ENCODE results near the gene PLOD2. TPM values are rescaled to one million over a fixed set of nuclear protein-coding genes. Genes with fewer than 3 reads are reported as not detected.

The PLOD2 gene
- total RNA-seq, 1 donor = 345 TPM

DNA sequence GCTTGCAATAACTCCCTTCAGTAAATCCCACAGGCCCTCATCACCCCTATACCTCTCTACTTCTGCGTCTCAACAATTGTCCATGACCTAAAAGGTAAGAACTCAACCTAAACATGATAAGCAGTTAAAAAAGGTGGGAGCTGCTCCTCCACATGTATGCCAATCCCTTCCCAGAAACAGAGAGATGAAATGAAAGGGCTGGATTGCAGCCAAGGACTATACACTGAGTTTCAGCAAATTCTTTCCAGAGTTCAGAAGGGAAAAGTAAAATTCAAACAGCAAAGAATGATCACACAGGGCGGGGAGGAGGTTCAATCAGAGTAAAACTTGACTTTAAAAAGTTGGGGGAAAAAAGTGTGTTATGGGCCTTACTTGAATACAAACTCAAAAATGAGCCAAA lies 27.5 kb downstream of the PLOD2 start:
- no peak for DNase-seq (ENCODE audit: insufficient read length, low spot score, missing footprints)
- H3K36me3 ChIP-seq (ENCODE audit: insufficient read depth, low read length) = peaks cover 16% of the 10 kb centered on the region

DNA sequence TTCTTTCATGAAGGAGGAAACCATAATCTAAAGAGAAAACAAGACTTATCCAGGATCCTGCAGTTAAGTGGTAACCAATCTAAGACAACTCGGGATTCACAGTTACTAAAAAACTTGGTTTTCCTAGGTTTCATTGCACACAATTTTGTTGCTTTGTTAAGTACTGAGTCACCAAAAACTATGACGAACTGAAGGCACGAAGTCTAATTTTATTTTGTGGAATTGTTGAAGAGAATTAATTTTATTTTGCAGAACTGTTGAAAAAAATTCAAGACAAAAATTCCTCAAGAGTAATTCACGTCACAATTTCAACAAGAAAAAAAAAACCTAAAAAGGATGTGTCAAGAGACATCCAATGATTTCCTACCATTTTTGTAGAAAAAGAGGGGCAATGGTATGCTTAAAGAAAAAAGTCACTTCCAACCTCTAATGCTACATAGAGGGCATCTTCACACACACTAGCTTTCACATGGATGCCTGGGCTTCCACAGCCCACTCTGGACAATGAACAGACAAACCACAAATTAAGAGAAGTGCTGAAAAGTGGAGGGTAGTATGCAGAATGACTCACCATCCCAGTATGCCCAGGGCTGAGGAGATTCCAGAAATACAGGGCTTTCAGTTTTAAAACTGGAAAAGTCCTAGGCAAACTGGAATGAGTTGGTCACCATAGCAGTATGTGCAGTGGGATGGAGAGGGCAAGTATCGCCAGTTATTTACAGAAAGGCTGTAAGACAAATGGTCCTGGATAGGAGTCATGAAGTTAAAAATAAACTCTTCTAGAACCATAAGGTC lies 29.2 kb downstream of the PLOD2 start:
- Histone ChIP-seq H3K4me2 (ENCODE audit: insufficient read depth, low read length) (peak overlapping the region; percentile 77), H3K27me3 (ENCODE audit: insufficient read depth, low read length) (no peaks in the 10 kb centered on the region), H3K36me3 (ENCODE audit: insufficient read depth, low read length) (peaks cover 12% of the 10 kb centered on the region), H3K27ac (ENCODE audit: low read depth, low read length) (peak overlapping the region; percentile 95), H3K4me1 (ENCODE audit: insufficient read depth, low read length) (peaks cover 61% of the 10 kb centered on the region), H2AFZ (ENCODE audit: low read length) (no peak overlapping the region), H3K9me3 (ENCODE audit: low read depth, low read length) (no peaks in the 10 kb centered on the region), H3K4me3 (ENCODE audit: insufficient read depth, low read length) (peak overlapping the region; percentile 23), H3K79me2 (ENCODE audit: insufficient read depth, low read length) (peaks cover 84% of the 10 kb centered on the region), H4K20me1 (ENCODE audit: insufficient read depth, low read length) (peaks cover 52% of the 10 kb centered on the region)
- peak; percentile 71 for DNase-seq (ENCODE audit: insufficient read length, low spot score, missing footprints)
- no peak for TF ChIP-seq CTCF (IDR thresholded peaks at IDR 0.05; ENCODE audit: extremely low read depth, low read depth, low read length)

More for the DNA sequence above, 27.5 kb downstream of the PLOD2 start:
- no peaks in the 10 kb centered on the region for H3K27me3 ChIP-seq (ENCODE audit: insufficient read depth, low read length)
- H3K4me3 ChIP-seq (ENCODE audit: insufficient read depth, low read length) = no peak overlapping the region
- peak overlapping the region; percentile 51 for H3K27ac ChIP-seq (ENCODE audit: low read depth, low read length)
- H3K9me3 ChIP-seq (ENCODE audit: low read depth, low read length) = no peaks in the 10 kb centered on the region
- H2AFZ ChIP-seq (ENCODE audit: low read length) = no peak overlapping the region
- peaks cover 64% of the 10 kb centered on the region for H3K4me1 ChIP-seq (ENCODE audit: insufficient read depth, low read length)
- TF ChIP-seq CTCF (IDR thresholded peaks at IDR 0.05; ENCODE audit: extremely low read depth, low read depth, low read length) = no peak
- peaks cover 84% of the 10 kb centered on the region for H3K79me2 ChIP-seq (ENCODE audit: insufficient read depth, low read length)
- peak overlapping the region; percentile 1 for H3K4me2 ChIP-seq (ENCODE audit: insufficient read depth, low read length)
- peaks cover 61% of the 10 kb centered on the region for H4K20me1 ChIP-seq (ENCODE audit: insufficient read depth, low read length)

- peaks cover 44% of the 10 kb centered on the region for H4K20me1 ChIP-seq (ENCODE audit: insufficient read depth, low read length)
- no peak for TF ChIP-seq CTCF (IDR thresholded peaks at IDR 0.05; ENCODE audit: extremely low read depth, low read depth, low read length)
- peak overlapping the region; percentile 77 for H3K4me2 ChIP-seq (ENCODE audit: insufficient read depth, low read length)
- peaks cover 12% of the 10 kb centered on the region for H3K36me3 ChIP-seq (ENCODE audit: insufficient read depth, low read length)
- H3K27me3 ChIP-seq (ENCODE audit: insufficient read depth, low read length) = no peaks in the 10 kb centered on the region
- peaks cover 82% of the 10 kb centered on the region for H3K79me2 ChIP-seq (ENCODE audit: insufficient read depth, low read length)
- DNase-seq (ENCODE audit: insufficient read length, low spot score, missing footprints) = no peak
- peak overlapping the region; percentile 95 for H3K27ac ChIP-seq (ENCODE audit: low read depth, low read length)
- H3K4me3 ChIP-seq (ENCODE audit: insufficient read depth, low read length) = peak overlapping the region; percentile 23
- no peaks in the 10 kb centered on the region for H3K9me3 ChIP-seq (ENCODE audit: low read depth, low read length)
- no peak overlapping the region for H2AFZ ChIP-seq (ENCODE audit: low read length)
- H3K4me1 ChIP-seq (ENCODE audit: insufficient read depth, low read length) = peaks cover 63% of the 10 kb centered on the region
These were observed 30.1 kb downstream of the PLOD2 start for GRCh38 chr3:146130881-146131371.

DNA sequence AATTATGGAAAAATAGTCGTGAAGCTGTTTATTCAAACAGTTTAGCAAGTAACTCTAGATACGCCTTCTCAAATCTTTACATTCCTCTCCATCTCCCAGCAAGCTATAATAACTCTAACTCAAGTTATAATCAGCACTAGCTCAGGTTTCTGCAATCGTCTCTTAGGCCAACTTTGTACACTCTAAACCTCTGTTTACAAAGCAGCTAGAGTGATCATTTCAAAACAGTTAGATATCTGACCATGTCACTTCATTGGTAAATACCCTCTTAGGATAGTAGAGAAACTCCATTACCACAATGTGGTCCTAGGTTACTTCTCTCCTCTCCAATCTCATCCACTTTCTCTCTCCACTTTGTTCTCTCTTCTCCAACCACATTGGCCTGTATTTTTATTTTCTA lies 31.2 kb downstream of the PLOD2 start:
- Histone ChIP-seq H4K20me1 (ENCODE audit: insufficient read depth, low read length) (peaks cover 43% of the 10 kb centered on the region), H3K9me3 (ENCODE audit: low read depth, low read length) (no peaks in the 10 kb centered on the region), H3K36me3 (ENCODE audit: insufficient read depth, low read length) (peaks cover 12% of the 10 kb centered on the region), H3K79me2 (ENCODE audit: insufficient read depth, low read length) (peaks cover 79% of the 10 kb centered on the region), H3K27ac (ENCODE audit: low read depth, low read length) (peak overlapping the region; percentile 95), H3K4me1 (ENCODE audit: insufficient read depth, low read length) (peaks cover 73% of the 10 kb centered on the region), H3K4me2 (ENCODE audit: insufficient read depth, low read length) (no peak overlapping the region), H3K27me3 (ENCODE audit: insufficient read depth, low read length) (no peaks in the 10 kb centered on the region), H3K4me3 (ENCODE audit: insufficient read depth, low read length) (no peak overlapping the region), H2AFZ (ENCODE audit: low read length) (no peak overlapping the region)
- TF ChIP-seq CTCF (IDR thresholded peaks at IDR 0.05; ENCODE audit: extremely low read depth, low read depth, low read length) = no peak
- no peak for DNase-seq (ENCODE audit: insufficient read length, low spot score, missing footprints)
